HEK293 (cell line): ENCODE data around the gene IGF2R.

Experiments used
- CTCF ChIA-PET: fragments of 350-600 bp; formaldehyde crosslinking; extraction: SDS; loops from one replicate; lab custom pipeline; 2021; ENCODE audit warnings: antibody characterized with exemption; lab: Yijun Ruan, JAX
- POLR2A ChIA-PET: fragments of 300-600 bp; formaldehyde crosslinking; extraction: SDS; loops from one replicate; lab custom pipeline; 2020; ENCODE audit warnings: antibody characterized with exemption, inconsistent platforms; lab: Yijun Ruan, JAX
- H3K27ac ChIP-seq: fragments of 200-500 bp; sonication (Bioruptor generic); 2 replicates; pipeline ENCODE4 v1.5.1; 2014; ENCODE audit warnings: low read depth, low read length, control low read depth, inconsistent platforms; ENCODE audit errors: extremely low read depth
- H3K36me3 ChIP-seq, 2 experiments: fragments of 200-500 bp in 1 of 2; sonication (Bioruptor generic) in 1 of 2; 1 replicate in 1 of 2; 2 replicates in 1 of 2; pipeline ENCODE4 v1.5.1; 2014 to 2017; ENCODE audit warnings: inconsistent platforms in 2 of 2, low read length in 2 of 2; ENCODE audit not compliant: control insufficient read depth in 2 of 2, insufficient read depth in 1 of 2
- H3K4me1 ChIP-seq: fragments of 200-500 bp; sonication (Bioruptor generic); 2 replicates; pipeline ENCODE4 v1.5.1; 2014; ENCODE audit warnings: mild to moderate bottlenecking, low read length, inconsistent platforms; ENCODE audit not compliant: control insufficient read depth, insufficient read depth
- H3K4me3 ChIP-seq: 2 replicates; pipeline ENCODE4 v1.5.1; 2011; ENCODE audit warnings: low read depth, mild to moderate bottlenecking, control low read depth, low read length, moderate library complexity
- H3K9me3 ChIP-seq: fragments of 200-500 bp; sonication (Bioruptor generic); 2 replicates; pipeline ENCODE4 v1.5.1; 2014; ENCODE audit warnings: low read depth, low read length, inconsistent platforms; ENCODE audit not compliant: control insufficient read depth, insufficient read depth
- MZF1 ChIP-seq: fragments of 450-650 bp; formaldehyde crosslinking; IDR thresholded peaks from 2 replicates; pipeline ENCODE4 v1.5.1; 2017; ENCODE audit warnings: missing biosample characterization, missing genetic modification characterization, borderline replicate concordance
- PRDM1 ChIP-seq: fragments of 450-650 bp; formaldehyde crosslinking; IDR thresholded peaks from 2 replicates; pipeline ENCODE4; 2016; ENCODE audit warnings: missing biosample characterization, missing genetic modification characterization
- REPIN1 ChIP-seq: fragments of 450-650 bp; formaldehyde crosslinking; IDR thresholded peaks from 2 replicates; pipeline ENCODE4 v1.5.1; 2017; ENCODE audit warnings: missing biosample characterization, missing genetic modification characterization, low read depth
- TCF7L2 ChIP-seq: IDR thresholded peaks from 2 replicates; pipeline ENCODE4 v1.6.1; 2011; ENCODE audit warnings: low read depth, mild to moderate bottlenecking, inconsistent platforms, low read length, moderate library complexity, borderline replicate concordance
- TRIM28 ChIP-seq: IDR thresholded peaks from 2 replicates; pipeline ENCODE4 v1.6.1; 2011; ENCODE audit warnings: low read length, control low read depth, borderline replicate concordance
- ZBTB21 ChIP-seq: fragments of 450-650 bp; formaldehyde crosslinking; IDR thresholded peaks from 2 replicates; pipeline ENCODE4 v1.5.1; 2017; ENCODE audit warnings: missing biosample characterization, missing genetic modification characterization
- ZFP37 ChIP-seq: fragments of 450-650 bp; formaldehyde crosslinking; IDR thresholded peaks from 2 replicates; pipeline ENCODE4 v1.5.1; 2016; ENCODE audit warnings: missing biosample characterization, missing genetic modification characterization
- ZNF140 ChIP-seq: fragments of 450-650 bp; formaldehyde crosslinking; IDR thresholded peaks from 2 replicates; pipeline ENCODE4 v1.5.1; 2016; ENCODE audit warnings: missing biosample characterization, missing genetic modification characterization
- ZNF146 ChIP-seq: fragments of 450-650 bp; formaldehyde crosslinking; IDR thresholded peaks from 2 replicates; pipeline ENCODE4 v1.5.1; 2016; ENCODE audit warnings: missing biosample characterization, missing genetic modification characterization
- ZNF155 ChIP-seq: fragments of 450-650 bp; formaldehyde crosslinking; IDR thresholded peaks from 2 replicates; pipeline ENCODE4 v1.5.1; 2016; ENCODE audit warnings: missing biosample characterization, missing genetic modification characterization
- ZNF223 ChIP-seq: fragments of 450-650 bp; formaldehyde crosslinking; IDR thresholded peaks from 2 replicates; pipeline ENCODE4 v1.5.1; 2016; ENCODE audit warnings: missing biosample characterization, missing genetic modification characterization
- ZNF514 ChIP-seq: fragments of 450-650 bp; formaldehyde crosslinking; IDR thresholded peaks from 2 replicates; pipeline ENCODE4 v1.5.1; 2016; ENCODE audit warnings: missing biosample characterization, missing genetic modification characterization
- ZNF548 ChIP-seq: fragments of 450-650 bp; formaldehyde crosslinking; IDR thresholded peaks from 2 replicates; pipeline ENCODE4 v1.5.1; 2016; ENCODE audit warnings: missing biosample characterization, missing genetic modification characterization
- ZNF560 ChIP-seq: fragments of 450-650 bp; formaldehyde crosslinking; IDR thresholded peaks from 2 replicates; pipeline ENCODE4 v1.5.1; 2017; ENCODE audit warnings: missing biosample characterization, missing genetic modification characterization, borderline replicate concordance
- ZNF660 ChIP-seq: fragments of 450-650 bp; IDR thresholded peaks from 2 replicates; pipeline ENCODE4 v1.5.1; 2018; ENCODE audit warnings: missing biosample characterization, mild to moderate bottlenecking, missing genetic modification characterization
- ZNF747 ChIP-seq: fragments of 450-650 bp; formaldehyde crosslinking; IDR thresholded peaks from 2 replicates; pipeline ENCODE4 v1.5.1; 2016; ENCODE audit warnings: missing biosample characterization, missing genetic modification characterization
- ZNF768 ChIP-seq: fragments of 450-650 bp; formaldehyde crosslinking; IDR thresholded peaks from 2 replicates; pipeline ENCODE4 v1.5.1; 2018; ENCODE audit warnings: missing biosample characterization, mild to moderate bottlenecking, missing genetic modification characterization
- ZNF837 ChIP-seq: fragments of 450-650 bp; formaldehyde crosslinking; IDR thresholded peaks from 2 replicates; pipeline ENCODE4 v1.5.1; 2016; ENCODE audit warnings: missing biosample characterization, missing genetic modification characterization
- ZSCAN30 ChIP-seq: fragments of 450-650 bp; IDR thresholded peaks from 2 replicates; pipeline ENCODE4 v1.5.1; 2018; ENCODE audit warnings: missing biosample characterization, mild to moderate bottlenecking, missing genetic modification characterization, moderate library complexity
- TF ChIP-seq, protein P1 (sequence below): fragments of 450-650 bp; formaldehyde crosslinking; IDR thresholded peaks from 2 replicates; pipeline ENCODE4 v1.5.1; 2016; ENCODE audit warnings: missing biosample characterization, missing genetic modification characterization
- TF ChIP-seq, protein P2 (sequence below): fragments of 450-650 bp; formaldehyde crosslinking; IDR thresholded peaks from 2 replicates; pipeline ENCODE4 v1.5.1; 2017; ENCODE audit warnings: missing biosample characterization, missing genetic modification characterization
- TF ChIP-seq, protein P3 (sequence below): fragments of 450-650 bp; IDR thresholded peaks from 2 replicates; pipeline ENCODE4 v1.5.1; 2018; ENCODE audit warnings: missing biosample characterization, mild to moderate bottlenecking, missing genetic modification characterization

Gene IGF2R

DNA sequence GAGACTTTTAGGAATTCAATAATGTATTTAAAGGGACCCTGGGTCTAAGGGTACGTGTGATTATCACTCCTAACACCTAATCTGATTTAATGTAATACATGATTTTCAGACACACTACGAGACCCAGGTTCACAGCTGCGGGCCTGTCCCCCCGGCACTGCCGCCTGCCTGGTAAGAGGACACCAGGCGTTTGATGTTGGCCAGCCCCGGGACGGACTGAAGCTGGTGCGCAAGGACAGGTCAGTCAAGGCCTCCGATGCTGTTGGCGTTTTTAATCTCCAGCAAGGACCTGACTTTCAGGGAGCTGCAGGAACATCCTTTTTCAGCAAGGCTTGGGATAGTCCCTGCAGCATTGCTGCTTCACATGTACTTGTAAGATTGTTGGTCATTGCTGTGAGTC is 58.2 kb downstream of the IGF2R start:
- Histone ChIP-seq H3K36me3 (peaks cover 3 to 87% of the 10 kb centered on the region in 2 experiments; a peak in 2 of 3 replicates), H3K4me1 (no peaks in the 10 kb centered on the region), H3K27ac (no peak overlapping the region), H3K9me3 (no peaks in the 10 kb centered on the region), H3K4me3 (no peak overlapping the region)
- POLR2A ChIA-PET: no interaction called here
- CTCF ChIA-PET: interaction anchor here (0.6 kb wide), 1 partner anchor 97 kb away, joined by 3 read pairs; no protein-coding TSS in a partner anchor
- TF ChIP-seq ZNF514: no peak
- TF ChIP-seq, protein P1, sequence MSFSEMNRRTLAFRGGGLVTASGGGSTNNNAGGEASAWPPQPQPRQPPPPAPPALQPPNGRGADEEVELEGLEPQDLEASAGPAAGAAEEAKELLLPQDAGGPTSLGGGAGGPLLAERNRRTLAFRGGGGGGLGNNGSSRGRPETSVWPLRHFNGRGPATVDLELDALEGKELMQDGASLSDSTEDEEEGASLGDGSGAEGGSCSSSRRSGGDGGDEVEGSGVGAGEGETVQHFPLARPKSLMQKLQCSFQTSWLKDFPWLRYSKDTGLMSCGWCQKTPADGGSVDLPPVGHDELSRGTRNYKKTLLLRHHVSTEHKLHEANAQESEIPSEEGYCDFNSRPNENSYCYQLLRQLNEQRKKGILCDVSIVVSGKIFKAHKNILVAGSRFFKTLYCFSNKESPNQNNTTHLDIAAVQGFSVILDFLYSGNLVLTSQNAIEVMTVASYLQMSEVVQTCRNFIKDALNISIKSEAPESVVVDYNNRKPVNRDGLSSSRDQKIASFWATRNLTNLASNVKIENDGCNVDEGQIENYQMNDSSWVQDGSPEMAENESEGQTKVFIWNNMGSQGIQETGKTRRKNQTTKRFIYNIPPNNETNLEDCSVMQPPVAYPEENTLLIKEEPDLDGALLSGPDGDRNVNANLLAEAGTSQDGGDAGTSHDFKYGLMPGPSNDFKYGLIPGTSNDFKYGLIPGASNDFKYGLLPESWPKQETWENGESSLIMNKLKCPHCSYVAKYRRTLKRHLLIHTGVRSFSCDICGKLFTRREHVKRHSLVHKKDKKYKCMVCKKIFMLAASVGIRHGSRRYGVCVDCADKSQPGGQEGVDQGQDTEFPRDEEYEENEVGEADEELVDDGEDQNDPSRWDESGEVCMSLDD (tag by site-specific recombination): no peak
- TF ChIP-seq TRIM28: 0 out of 2 replicates have a peak, but pooled peaks have one; percentile 35
- no peak for TF ChIP-seq ZNF140

DNA sequence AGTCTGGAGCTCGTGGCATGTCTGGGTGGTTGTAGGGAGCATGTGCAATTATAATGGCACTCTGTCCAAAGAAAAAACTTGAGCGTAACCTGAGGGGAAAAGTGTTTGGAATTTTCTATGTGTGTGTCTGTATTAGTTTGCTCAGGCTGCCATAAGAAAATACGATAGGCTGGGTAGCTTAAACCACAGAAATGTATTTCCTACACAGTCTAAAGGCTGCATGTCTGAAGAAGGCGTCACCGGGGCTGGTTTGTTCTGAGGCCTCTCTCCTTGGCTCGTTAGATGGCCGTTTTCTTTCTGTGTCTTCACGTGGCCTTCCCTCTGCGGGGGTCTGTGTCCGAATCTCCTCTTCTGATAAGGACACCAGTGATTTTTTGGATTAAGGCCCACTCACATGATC is 59.0 kb downstream of the IGF2R start:
- ChIA-PET CTCF (no interaction called here), POLR2A (no interaction called here)
- no peaks in the 10 kb centered on the region for H3K9me3 ChIP-seq
- peaks cover 3 to 91% of the 10 kb centered on the region in 2 experiments; a peak in 2 of 3 replicates for H3K36me3 ChIP-seq
- TF ChIP-seq ZNF837 (tag by site-specific recombination) (no peak), ZNF768 (tag by site-specific recombination) (no peak), ZNF560 (tag by site-specific recombination) (no peak), ZNF548 (tag by site-specific recombination) (no peak), ZFP37 (no peak), ZSCAN30 (tag by site-specific recombination) (no peak), ZNF747 (no peak), ZNF155 (tag by site-specific recombination) (no peak), MZF1 (no peak), ZNF223 (tag by site-specific recombination) (no peak), ZNF146 (tag by site-specific recombination) (no peak), TCF7L2 (no peak), REPIN1 (tag by site-specific recombination) (no peak), PRDM1 (tag by site-specific recombination) (no peak)
- TF ChIP-seq, all 188 proteins: peak for 0
- H3K27ac ChIP-seq: no peak overlapping the region
- no peak overlapping the region for H3K4me3 ChIP-seq
- no peaks in the 10 kb centered on the region for H3K4me1 ChIP-seq

DNA sequence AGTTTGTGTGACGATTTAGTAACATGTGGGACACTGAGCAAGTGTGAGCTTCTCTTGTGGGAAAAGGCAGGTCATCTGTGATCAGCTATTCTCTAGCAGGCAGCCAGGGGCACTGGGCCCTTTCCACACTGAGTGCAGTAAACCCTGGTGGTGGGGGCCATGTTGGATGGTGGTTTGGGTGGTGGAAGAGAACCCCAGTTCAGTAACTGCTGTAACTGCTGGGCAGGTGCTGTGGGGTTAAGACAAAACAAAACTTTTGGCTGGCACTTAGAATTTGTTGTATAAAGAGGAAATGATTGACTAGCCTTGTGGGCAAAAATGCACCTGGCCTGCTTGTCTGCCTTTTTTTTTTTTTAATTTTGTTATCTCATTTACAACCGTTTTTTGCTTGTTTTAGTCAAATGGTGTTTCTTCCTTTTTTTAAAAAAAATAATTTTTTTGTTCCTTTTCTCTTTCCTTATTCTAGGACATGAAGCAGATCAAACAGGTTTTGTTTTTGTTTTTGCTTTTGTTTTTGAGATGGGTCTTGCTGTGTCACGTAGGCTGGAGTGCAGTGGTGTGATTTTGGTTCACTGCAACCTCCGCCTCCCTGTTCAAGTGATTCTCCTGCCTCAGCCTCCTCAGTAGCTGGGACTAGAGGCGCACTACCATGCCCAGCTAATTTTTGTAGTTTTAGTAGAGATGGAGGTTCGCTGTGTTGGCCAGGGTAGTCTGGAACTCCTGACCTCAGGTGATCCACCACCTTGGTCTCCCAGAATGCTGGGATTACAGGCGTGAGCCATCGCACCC is 59.8 kb downstream of the IGF2R start:
- ChIA-PET CTCF (no interaction called here), POLR2A (no interaction called here)
- TF ChIP-seq ZNF660 (no peak), ZBTB21 (tag by site-specific recombination) (no peak)
- TF ChIP-seq, protein P2, sequence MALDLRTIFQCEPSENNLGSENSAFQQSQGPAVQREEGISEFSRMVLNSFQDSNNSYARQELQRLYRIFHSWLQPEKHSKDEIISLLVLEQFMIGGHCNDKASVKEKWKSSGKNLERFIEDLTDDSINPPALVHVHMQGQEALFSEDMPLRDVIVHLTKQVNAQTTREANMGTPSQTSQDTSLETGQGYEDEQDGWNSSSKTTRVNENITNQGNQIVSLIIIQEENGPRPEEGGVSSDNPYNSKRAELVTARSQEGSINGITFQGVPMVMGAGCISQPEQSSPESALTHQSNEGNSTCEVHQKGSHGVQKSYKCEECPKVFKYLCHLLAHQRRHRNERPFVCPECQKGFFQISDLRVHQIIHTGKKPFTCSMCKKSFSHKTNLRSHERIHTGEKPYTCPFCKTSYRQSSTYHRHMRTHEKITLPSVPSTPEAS (tag by site-specific recombination): no peak
- TF ChIP-seq, protein P3, sequence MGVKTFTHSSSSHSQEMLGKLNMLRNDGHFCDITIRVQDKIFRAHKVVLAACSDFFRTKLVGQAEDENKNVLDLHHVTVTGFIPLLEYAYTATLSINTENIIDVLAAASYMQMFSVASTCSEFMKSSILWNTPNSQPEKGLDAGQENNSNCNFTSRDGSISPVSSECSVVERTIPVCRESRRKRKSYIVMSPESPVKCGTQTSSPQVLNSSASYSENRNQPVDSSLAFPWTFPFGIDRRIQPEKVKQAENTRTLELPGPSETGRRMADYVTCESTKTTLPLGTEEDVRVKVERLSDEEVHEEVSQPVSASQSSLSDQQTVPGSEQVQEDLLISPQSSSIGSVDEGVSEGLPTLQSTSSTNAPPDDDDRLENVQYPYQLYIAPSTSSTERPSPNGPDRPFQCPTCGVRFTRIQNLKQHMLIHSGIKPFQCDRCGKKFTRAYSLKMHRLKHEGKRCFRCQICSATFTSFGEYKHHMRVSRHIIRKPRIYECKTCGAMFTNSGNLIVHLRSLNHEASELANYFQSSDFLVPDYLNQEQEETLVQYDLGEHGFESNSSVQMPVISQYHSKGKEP (tag by site-specific recombination): no peak
- Histone ChIP-seq H3K27ac (no peak overlapping the region), H3K9me3 (no peaks in the 10 kb centered on the region), H3K4me1 (no peaks in the 10 kb centered on the region), H3K36me3 (peaks cover 8 to 94% of the 10 kb centered on the region in 2 experiments; a peak in 2 of 3 replicates), H3K4me3 (no peak overlapping the region)
